ENCODE measurements around the gene ELF3.

Gene ELF3

DNA sequence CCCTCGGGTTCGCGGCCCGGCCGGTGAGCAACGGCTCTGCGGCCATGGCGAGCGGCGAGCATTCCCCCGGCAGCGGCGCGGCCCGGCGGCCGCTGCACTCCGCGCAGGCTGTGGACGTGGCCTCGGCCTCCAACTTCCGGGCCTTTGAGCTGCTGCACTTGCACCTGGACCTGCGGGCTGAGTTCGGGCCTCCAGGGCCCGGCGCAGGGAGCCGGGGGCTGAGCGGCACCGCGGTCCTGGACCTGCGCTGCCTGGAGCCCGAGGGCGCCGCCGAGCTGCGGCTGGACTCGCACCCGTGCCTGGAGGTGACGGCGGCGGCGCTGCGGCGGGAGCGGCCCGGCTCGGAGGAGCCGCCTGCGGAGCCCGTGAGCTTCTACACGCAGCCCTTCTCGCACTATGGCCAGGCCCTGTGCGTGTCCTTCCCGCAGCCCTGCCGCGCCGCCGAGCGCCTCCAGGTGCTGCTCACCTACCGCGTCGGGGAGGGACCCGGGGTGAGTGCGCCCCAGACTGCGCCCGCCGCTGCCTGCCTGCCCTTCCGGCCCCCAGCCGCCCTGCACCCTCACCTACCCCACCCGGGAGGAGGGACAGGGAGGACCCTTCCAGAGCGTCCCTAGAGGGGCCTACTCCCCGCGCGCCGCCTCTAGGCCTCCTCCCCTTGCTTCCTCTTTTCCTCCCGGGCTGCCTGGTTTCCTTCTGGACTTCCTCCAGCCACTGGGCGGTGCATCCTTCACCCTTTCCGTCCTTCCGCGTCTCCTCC, 27.6 kb upstream of the ELF3 start, which contains the start of gene RNPEP:
TSS of gene RNPEP (plus strand) at position 26 of the 757 bp plus-strand sequence. CDS start at position 45, 19 bp downstream.
- Histone ChIP-seq H3K9me2 (replicated peaks; ENCODE audit: insufficient read depth, low read length) (no peaks in the 10 kb centered on the region), H3K4me3 (ENCODE audit: insufficient read depth, low read length, poor library complexity, severe bottlenecking) (peak within 1 kb of the TSS; percentile 61), H2AFZ (ENCODE audit: low read depth, low read length, severe bottlenecking) (peak within 1 kb of the TSS; percentile 1), H3K79me2 (ENCODE audit: insufficient read depth, low read length) (no peaks in the 10 kb centered on the region), H3F3A (ENCODE audit: insufficient read depth) (no peaks in the 10 kb centered on the region), H3K36me3 (ENCODE audit: low read length) (no peaks in the 10 kb centered on the region), H3K4me2 (ENCODE audit: low read depth, low read length, poor library complexity, severe bottlenecking) (peak within 1 kb of the TSS; percentile 67), H3K9me3 (ENCODE audit: insufficient read depth, low read length) (no peaks in the 10 kb centered on the region), H3K27ac (ENCODE audit: low read depth, low read length) (no peak within 1 kb of the TSS), H3K9ac (ENCODE audit: low read length) (peak within 1 kb of the TSS; percentile 58), H3K27me3 (ENCODE audit: low read length) (no peaks in the 10 kb centered on the region), H4K20me1 (ENCODE audit: low read depth, low read length) (no peaks in the 10 kb centered on the region)
- TF ChIP-seq, protein P1, sequence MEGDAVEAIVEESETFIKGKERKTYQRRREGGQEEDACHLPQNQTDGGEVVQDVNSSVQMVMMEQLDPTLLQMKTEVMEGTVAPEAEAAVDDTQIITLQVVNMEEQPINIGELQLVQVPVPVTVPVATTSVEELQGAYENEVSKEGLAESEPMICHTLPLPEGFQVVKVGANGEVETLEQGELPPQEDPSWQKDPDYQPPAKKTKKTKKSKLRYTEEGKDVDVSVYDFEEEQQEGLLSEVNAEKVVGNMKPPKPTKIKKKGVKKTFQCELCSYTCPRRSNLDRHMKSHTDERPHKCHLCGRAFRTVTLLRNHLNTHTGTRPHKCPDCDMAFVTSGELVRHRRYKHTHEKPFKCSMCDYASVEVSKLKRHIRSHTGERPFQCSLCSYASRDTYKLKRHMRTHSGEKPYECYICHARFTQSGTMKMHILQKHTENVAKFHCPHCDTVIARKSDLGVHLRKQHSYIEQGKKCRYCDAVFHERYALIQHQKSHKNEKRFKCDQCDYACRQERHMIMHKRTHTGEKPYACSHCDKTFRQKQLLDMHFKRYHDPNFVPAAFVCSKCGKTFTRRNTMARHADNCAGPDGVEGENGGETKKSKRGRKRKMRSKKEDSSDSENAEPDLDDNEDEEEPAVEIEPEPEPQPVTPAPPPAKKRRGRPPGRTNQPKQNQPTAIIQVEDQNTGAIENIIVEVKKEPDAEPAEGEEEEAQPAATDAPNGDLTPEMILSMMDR (IDR thresholded peaks at IDR 0.05; ENCODE audit: insufficient read depth, low read length, poor library complexity, severe bottlenecking): no peak
- TF ChIP-seq EZH2phosphoT487 (conservative IDR thresholded peaks at IDR 0.05; ENCODE audit: low read length): no peak

DNA sequence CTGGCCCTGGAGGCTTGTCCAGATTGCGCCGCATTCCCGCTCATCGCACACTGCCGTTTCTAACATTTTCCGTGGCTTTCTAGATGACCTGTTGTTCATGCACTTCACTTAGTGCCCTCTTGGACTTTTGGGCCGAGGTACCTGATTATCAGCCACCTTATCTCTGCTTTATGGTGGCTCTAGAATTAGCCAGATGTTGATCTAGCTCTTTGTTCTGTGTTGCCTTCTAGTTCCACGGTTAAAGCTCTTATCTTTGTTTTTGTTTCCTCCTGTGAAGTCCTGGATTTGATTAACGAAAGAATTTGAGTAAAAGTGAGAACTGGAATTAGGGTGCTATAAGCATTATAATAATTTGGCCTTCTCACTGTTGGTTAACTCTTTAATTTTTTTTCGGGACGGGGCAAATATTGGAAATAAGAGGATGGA, 27.0 kb upstream of the ELF3 start:
- Histone ChIP-seq H3K4me2 (ENCODE audit: low read depth, low read length, poor library complexity, severe bottlenecking) (peak overlapping the region; percentile 67), H4K20me1 (ENCODE audit: low read depth, low read length) (no peaks in the 10 kb centered on the region), H3K27me3 (ENCODE audit: low read length) (no peaks in the 10 kb centered on the region), H3K9me3 (ENCODE audit: insufficient read depth, low read length) (no peaks in the 10 kb centered on the region), H3K27ac (ENCODE audit: low read depth, low read length) (no peak overlapping the region), H3K9me2 (replicated peaks; ENCODE audit: insufficient read depth, low read length) (no peaks in the 10 kb centered on the region), H3K9ac (ENCODE audit: low read length) (0 out of 2 replicates have a peak overlapping the region, but pooled peaks have one; percentile 58), H3F3A (ENCODE audit: insufficient read depth) (no peaks in the 10 kb centered on the region), H3K79me2 (ENCODE audit: insufficient read depth, low read length) (no peaks in the 10 kb centered on the region), H3K4me3 (ENCODE audit: insufficient read depth, low read length, poor library complexity, severe bottlenecking) (peak overlapping the region; percentile 61), H3K36me3 (ENCODE audit: low read length) (no peaks in the 10 kb centered on the region), H2AFZ (ENCODE audit: low read depth, low read length, severe bottlenecking) (peak overlapping the region; percentile 1)
- TF ChIP-seq, protein P1 (IDR thresholded peaks at IDR 0.05; ENCODE audit: insufficient read depth, low read length, poor library complexity, severe bottlenecking): no peak
- TF ChIP-seq EZH2phosphoT487 (conservative IDR thresholded peaks at IDR 0.05; ENCODE audit: low read length): no peak

DNA sequence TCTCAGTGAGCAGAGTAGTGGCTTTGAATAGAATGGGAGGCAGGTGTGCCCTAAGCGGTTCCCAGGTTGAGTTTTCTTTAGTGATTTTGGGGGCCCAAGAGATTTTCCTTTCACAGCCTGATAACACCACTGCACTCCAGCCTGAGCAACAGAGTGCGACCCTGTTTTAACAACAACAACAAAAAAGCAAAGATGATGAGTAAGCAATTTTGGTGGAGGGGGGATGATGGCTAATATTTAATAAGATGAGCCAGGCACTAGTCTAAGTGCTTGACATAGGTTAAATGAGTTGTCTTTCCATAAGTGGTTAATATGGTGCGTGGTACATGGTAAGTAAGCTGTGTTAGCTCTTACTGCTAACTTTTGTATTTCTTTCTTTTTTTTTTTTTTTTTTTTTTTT, 25.9 kb upstream of the ELF3 start:
- Histone ChIP-seq H4K20me1 (ENCODE audit: low read depth, low read length) (no peaks in the 10 kb centered on the region), H3K79me2 (ENCODE audit: insufficient read depth, low read length) (no peaks in the 10 kb centered on the region), H2AFZ (ENCODE audit: low read depth, low read length, severe bottlenecking) (no peak overlapping the region), H3K9me3 (ENCODE audit: insufficient read depth, low read length) (no peaks in the 10 kb centered on the region), H3K36me3 (ENCODE audit: low read length) (no peaks in the 10 kb centered on the region), H3K27ac (ENCODE audit: low read depth, low read length) (no peak overlapping the region), H3K27me3 (ENCODE audit: low read length) (no peaks in the 10 kb centered on the region), H3K9ac (ENCODE audit: low read length) (no peak overlapping the region), H3K9me2 (replicated peaks; ENCODE audit: insufficient read depth, low read length) (no peaks in the 10 kb centered on the region), H3K4me2 (ENCODE audit: low read depth, low read length, poor library complexity, severe bottlenecking) (no peak overlapping the region), H3F3A (ENCODE audit: insufficient read depth) (no peaks in the 10 kb centered on the region), H3K4me3 (ENCODE audit: insufficient read depth, low read length, poor library complexity, severe bottlenecking) (no peak overlapping the region)
- TF ChIP-seq, protein P1 (IDR thresholded peaks at IDR 0.05; ENCODE audit: insufficient read depth, low read length, poor library complexity, severe bottlenecking): no peak
- no peak for TF ChIP-seq EZH2phosphoT487 (conservative IDR thresholded peaks at IDR 0.05; ENCODE audit: low read length)
